Measurements from ENCODE around the gene MST1.
A peak's percentile ranks its signal among the peaks of the same experiment; 100 is the strongest.

The MST1 gene

DNA sequence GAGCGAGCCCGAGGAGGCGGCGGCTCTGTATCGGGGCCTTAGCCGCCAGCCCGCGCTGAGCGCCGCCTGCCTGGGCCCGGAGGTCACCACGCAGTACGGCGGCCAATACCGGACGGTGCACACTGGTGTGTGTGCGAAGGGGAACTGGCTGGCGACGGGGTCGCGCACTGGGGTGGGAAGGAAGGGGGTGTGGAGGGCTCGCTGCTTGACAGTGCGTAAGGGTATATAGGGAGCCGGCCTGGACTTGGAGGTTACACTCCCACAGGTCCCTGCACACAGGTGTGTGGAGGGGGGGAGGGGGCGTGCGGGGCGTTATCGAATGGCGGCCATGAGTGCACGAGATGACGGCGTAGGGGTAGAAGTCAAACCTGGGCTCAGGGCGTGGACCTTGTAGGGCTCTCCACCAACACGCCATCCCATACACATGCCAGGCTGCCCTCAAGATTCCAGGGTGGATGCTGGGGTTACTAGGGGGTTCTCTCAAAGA, 14.7 kb downstream of the MST1 start:
- peak; percentile 23 for DNase-seq (ENCODE audit: low read depth)

DNA sequence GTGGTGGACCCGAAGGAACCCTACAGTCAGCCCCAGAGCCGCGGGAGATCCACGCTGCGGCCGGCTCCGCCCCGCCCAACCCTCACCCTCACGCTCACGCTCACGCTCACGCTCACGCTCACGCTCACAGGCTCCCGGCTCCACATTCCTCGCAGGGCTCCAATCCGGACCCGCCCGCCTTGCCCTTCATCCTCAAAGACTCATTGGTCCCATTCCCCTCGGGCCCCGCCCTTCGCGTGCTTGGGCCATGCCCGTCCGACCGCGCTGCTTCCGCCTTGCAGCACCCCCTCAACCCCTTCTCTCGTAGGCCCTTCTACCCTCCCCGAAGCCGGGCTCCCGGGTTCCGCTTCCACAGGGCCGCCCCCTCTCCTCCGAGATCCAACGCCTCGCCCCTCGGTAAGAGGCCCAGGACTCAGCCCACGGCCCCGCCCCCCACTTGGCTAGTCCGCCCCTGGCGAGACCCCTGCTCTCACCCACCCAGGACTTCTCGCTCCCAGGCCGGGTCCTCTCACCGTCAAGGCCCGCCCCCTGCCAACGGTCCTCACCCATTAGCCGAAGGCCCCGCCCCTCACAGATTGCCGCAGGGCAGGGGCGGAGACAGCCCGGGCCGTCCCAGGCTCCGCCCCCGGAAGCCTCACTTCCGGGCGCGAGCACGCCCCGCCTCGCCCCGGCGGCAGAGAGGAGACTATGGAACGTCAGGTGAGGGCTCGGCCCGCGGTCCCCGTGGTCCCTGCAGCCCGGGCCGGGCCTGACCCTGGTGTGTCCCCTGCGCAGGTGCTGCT, 15.4 kb downstream of the MST1 start, which contains the start of gene APEH:
Gene APEH, plus strand, starts transcription at position 637 of the 782 bp plus-strand sequence. Its CDS starts 51 bp downstream, at position 688.
- DNase-seq (ENCODE audit: low read depth): peak; percentile 92

DNA sequence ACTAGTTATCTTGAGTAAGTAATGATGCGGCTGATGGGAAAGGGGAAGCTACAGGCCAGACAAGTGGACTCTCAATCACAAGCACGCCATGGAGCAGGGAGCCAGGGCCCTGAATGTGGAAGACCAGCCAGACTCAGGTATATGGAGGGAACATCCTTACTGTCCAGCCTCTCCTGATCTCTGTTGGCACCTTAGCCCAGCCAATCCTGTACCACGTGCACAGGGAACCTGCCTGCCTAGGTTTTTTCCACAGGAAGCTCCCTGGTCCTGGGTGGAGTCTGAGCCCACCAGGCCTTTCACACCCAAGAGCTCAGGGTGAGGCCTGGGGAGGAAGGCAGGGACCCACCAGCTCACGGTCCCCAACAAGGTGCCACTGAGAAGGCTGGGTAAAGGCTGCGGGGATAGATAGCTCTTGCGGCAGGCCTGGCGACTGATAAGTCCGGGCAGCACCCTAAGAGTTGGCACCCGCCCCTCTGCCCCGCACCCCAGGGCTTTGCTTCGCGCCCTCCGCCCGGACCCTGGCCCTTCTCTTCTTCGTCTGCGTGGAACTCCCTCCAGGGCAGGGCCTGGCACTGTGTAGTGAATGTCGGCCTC, 16.1 kb downstream of the MST1 start:
- peak; percentile 21 for DNase-seq (ENCODE audit: low read depth)

DNA sequence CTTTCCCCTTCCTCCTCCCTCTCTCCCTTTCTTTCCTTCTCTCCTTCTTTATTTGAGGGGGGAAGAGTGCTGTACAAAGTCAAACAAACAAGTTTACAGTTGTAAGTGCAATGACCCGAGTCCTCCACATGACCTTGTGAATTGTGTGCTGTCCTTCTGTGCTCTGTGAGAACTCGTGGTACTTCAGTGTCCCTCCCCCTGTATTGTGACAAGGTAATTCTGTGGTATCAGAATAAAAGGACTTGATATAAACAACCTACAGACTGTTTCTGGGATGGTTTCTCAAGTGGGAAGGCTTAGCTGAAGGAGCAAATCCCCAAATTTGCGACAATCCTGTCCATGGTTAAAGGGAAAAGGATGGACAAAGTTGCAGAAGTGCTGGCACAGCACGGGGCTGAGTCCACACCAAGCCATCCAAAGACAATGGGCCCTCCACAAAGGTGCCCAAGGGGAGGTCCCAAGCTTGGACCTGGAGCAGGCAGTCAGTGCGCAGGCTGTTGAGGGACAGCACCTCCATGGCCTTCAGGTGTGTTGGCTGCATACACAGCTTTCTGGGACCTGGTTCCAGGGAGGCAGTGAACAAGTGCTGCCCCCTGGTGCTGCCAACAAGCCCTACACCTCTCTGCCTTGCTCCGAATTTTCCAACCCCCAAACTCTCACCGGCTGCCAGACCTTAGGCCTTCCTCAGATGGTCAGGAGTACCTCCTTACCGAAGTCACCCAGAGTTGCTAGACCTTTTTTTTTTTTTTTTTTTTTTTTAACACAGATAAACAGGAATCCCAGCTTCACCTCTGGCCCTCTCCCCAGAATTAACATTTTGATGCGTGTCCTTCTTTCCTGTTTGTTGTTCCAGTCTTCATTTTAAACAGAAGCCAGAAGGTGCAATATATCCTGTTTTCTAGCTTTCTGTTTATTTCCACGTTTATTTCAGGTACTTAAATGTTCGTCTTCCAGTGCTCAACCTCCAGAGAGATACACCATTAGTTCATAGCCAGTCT, 17.7 kb downstream of the MST1 start:
- peak; percentile 39 for DNase-seq (ENCODE audit: low read depth)

DNA sequence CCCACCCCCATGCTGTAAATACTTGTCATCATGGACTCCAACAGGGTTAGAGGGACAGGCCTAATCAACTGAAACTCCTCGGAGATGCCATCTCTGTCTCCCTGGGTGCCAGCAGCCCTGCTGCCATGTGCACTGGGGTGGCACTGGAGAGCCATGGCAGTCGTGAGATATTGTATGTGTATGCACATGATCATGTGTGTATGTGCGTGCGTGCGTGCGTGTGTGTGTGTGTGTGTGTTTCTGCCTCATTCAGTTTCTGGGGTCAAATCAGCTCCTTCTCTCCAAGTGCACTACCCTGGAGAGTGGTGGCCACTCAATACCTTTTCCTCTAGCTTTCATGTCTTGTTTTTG, 18.4 kb downstream of the MST1 start:
- DNase-seq (ENCODE audit: low read depth): no peak

DNA sequence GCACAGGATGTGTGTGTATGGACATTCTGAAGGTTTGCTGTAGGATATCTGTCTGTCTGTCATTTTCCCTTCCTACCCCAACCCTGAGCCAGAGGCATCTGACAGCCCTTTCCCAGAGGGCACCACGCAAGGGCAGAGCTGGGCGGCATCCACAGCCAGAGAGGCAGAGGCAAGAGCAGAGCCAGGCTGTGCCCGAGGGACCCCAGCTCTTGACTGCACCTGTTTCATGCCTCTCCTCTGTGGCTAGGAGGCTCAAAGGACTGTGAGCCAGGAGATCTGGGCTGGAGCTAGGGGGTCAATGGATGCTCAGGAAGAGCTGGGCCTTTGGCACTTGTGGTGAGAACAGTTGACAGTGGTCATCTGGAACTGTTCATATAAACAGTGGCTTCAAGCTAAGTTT, 19.9 kb downstream of the MST1 start:
- no peak for DNase-seq (ENCODE audit: low read depth)

DNA sequence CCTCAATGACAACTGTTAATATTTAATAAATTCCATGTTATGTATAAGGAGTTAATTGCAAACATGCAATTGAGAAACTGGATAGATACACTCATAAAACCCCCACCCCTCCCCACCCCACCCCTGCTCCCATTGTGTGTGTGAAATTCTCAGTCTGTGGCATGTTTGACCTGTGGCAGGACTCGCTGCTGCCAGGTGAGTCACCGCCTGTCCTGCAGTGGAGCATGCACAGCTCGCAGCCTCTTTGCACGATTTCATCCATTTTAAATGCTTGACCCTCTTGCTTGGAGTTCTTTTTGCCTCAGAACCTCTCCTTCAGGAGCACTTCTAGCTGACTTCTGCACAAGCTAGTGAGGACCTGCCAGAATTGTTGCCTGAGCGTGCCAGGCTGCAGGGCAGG, 20.4 kb downstream of the MST1 start:
- no peak for DNase-seq (ENCODE audit: low read depth)

DNA sequence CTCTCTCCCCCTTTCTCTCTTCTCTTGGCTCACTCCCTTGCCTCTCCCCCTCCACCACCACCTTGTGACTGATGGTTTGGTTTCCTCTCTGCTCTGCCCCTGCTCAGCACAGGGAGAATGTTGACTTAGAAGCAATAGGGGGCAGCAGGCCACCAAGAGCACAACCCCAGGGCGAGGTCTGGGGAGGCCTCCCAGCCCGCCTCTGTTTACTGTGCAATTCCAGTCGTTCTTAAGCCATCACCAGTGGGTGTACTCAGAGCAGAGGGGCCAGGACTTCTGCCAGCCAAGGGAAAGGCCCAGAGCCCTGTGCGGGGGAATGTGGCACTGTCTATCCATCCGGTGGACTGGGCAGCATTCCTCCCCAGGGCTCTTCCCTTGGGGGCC, 20.9 kb downstream of the MST1 start:
- DNase-seq (ENCODE audit: low read depth): no peak

DNA sequence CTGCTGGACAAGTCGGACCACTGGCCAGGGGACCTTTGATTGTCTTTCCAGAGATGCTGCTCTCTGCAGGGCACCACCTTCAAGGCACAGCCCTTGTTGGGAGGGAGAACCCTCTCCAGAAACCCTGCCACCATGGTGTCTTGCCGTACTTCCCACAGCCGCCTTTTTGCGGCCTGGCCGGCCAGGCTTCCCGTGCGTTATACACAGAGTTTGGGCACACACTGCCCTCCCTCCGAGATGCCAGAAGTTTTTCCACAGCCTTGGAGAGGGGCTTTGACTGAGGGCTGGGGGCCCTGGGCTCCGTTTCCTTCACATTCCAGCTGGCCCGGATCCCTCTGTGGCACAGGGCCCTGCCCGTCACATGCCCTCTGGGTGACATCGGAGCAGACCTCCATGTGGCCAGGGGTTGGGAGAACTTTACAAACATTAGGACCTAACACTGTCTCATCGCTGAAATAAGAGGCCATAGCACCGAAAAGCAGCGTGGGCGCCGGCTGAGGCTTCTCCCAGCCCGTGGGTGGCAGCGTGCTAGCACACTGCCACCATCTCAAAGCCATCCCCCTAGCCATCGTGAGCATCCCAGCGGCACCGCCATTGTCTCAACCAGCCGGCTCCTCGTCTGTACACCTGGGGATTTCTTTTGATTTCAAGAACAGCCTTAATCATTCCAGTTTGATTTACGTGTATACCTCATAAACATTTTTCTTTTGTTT, 21.4 kb downstream of the MST1 start:
- DNase-seq (ENCODE audit: low read depth): no peak

DNA sequence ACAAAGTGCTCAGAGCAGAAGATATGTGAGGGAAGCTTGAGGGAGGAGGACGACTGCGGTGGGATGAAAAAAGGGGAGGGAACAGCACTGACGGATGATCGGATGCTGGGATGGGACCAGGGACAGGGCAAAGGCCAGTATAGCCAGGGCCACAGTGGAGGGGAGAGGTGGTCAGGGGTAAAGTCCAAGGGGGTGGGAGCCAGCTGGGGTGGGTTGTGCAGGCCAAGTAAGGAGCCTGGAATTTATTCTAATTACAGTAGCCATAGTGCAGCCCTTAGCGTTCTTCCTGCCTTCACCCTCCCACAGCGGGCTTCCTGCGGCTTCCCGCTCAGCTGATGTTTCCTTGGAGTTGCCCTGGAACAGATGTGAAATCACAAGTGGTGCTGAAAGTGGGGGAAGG, 22.7 kb downstream of the MST1 start:
- no peak for DNase-seq (ENCODE audit: low read depth)

DNA sequence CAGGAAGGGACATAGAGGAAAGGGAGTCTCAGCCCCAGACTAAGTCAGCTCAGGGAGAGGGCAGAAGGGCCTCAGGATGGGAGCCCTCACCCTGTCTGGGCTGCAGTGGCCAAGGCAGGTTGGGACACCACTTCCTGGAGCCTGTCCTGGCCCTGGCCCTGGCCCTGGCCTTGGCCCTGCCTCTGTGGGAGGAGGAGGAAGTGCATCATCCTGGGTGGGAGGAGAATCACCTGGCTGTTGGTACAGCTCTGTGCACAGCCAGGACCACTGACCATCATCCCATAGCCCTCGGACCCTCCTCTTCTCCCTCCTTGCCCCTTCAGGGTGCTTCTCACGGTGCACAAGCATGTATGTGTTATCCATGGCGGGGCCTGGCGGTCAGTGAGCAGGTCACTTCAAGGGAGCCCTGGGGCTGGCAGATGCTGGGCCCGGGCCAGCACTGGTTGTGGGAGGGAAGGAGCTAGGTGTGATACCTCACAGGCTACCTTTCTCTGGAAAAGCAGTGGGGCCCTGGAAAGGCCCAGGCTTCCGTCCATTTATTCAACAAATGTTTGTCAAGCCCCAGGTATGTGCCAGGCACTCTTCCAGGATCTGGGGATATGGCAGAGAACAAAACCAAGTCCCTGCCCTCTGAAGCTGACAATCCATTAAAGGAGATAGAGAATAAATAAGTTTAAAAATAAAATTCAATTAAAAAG, 23.3 kb downstream of the MST1 start:
- no peak for DNase-seq (ENCODE audit: low read depth)

DNA sequence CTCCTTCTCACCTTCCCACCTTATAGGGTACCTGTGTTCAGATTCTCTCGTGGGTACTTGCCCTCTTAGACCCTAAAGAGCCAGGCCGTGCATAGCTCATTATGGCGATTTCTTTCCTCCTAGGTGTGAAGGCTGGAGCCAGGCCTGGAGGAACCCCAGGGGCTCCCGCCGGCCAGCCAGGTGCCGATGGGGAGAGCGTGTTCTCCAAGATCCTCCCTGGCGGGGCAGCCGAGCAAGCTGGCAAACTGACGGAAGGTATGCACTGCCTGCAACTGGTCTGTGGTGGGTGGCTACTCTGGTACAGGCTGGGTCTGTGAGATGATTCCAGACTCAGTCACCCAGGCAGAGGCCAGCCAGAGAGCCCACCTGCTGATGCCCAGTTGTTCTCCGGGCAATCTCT, 25.0 kb downstream of the MST1 start:
- DNase-seq (ENCODE audit: low read depth): no peak

DNA sequence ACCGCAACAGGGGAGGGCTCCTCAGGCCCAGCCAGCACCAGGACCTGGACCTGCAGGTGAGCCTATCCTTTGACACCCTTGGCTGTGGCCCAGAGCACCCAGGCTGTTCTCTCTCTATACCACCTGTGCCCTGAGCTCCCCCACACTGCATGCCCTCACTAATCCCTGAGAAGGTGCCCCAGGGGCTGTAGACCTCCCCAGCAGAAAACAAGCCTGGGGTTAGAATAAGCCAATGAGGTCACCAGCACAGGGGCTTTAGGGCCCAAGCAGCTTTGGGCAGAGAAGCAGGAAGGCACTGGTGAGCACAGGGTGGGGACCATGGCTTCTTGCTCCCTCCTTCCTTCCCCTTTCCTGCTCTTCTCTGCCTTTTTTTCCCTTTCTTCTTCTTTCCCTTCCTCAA, 25.4 kb downstream of the MST1 start:
- no peak for DNase-seq (ENCODE audit: low read depth)

DNA sequence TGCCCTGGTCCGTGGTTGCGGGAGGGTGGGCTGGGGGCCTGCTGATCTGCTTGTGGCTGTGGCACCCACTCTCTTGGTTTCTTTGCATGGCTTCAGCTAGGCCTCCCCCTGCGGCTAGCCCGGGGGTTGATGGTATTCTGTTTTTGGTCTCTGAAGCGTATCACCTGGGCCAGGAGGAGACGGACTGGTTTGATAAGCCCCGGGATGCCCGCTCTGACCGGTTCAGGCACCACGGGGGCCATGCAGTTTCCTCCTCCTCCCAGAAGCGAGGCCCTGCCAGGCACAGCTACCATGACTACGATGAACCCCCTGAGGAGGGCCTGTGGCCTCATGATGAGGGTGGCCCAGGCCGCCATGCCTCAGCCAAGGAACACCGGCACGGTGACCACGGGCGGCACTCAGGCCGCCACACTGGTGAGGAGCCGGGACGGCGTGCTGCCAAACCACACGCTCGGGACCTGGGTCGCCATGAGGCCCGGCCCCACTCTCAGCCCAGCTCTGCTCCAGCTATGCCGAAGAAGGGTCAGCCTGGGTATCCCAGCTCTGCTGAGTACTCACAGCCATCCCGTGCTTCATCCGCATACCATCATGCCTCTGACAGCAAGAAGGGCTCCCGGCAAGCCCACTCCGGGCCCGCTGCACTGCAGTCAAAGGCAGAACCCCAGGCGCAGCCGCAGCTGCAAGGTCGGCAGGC, 26.4 kb downstream of the MST1 start:
- DNase-seq (ENCODE audit: low read depth): no peak

DNA sequence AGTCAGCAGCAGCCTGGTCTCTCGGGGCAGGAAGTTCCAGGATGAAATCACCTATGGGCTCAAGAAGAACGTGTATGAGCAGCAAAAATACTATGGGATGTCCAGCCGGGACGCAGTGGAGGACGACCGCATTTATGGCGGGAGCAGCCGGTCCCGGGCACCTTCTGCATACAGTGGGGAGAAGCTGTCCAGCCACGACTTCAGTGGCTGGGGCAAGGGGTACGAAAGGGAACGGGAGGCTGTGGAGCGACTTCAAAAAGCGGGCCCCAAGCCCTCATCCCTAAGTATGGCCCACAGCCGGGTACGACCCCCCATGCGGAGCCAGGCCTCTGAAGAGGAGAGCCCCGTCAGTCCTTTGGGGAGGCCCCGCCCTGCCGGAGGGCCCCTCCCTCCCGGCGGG, 27.3 kb downstream of the MST1 start:
- DNase-seq (ENCODE audit: low read depth): no peak

DNA sequence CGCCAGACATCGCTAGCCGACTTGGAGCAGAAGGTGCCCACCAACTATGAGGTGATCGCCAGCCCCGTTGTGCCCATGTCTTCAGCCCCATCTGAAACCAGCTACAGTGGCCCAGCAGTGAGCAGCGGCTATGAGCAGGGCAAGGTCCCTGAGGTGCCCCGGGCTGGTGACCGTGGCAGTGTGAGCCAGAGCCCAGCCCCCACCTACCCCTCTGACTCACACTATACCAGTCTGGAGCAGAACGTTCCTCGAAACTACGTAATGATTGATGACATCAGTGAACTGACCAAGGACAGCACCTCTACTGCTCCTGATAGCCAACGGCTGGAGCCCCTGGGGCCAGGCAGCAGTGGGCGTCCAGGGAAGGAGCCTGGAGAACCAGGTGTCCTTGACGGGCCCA, 28.0 kb downstream of the MST1 start:
- DNase-seq (ENCODE audit: low read depth): no peak

DNA sequence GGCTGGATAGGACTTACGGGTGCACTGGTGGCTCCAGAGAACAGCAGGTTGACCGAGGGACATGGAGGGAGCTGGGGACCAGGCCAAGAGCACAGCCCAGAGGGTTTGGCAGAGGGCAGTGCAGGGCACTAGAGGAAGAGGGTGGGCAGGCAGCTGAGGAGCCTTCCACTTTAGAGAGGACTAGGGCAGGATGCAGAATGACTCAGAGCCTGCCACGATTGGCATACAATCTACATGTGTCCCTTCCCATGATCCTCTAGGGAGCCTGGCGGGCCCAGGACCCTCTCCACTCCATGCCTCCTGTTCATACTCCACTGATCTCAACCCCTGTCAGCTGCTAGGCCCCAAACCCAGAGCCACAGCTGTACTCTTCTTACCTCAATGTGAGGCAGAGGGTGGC, 29.5 kb downstream of the MST1 start:
- DNase-seq (ENCODE audit: low read depth): no peak

DNA sequence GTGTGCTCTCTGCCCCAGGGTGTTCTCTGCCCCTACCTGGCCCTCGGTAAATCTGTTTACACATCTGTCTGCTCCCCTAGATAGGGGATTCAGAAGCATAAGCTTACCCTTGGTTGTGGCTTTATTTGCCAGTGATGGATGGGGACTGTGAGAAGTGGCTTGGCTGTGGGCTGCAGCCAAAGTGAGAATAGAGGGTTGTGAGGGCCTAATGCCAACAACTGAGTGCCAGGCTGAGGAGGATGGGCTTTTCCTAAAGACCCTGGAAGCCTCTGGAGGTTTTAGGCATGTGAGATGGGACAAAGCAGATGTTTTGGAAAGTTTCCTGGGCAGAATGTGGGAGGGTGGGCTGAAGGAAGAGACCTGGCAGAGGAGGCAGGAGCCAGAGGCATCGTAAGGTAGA, 30.6 kb downstream of the MST1 start:
- no peak for DNase-seq (ENCODE audit: low read depth)

DNA sequence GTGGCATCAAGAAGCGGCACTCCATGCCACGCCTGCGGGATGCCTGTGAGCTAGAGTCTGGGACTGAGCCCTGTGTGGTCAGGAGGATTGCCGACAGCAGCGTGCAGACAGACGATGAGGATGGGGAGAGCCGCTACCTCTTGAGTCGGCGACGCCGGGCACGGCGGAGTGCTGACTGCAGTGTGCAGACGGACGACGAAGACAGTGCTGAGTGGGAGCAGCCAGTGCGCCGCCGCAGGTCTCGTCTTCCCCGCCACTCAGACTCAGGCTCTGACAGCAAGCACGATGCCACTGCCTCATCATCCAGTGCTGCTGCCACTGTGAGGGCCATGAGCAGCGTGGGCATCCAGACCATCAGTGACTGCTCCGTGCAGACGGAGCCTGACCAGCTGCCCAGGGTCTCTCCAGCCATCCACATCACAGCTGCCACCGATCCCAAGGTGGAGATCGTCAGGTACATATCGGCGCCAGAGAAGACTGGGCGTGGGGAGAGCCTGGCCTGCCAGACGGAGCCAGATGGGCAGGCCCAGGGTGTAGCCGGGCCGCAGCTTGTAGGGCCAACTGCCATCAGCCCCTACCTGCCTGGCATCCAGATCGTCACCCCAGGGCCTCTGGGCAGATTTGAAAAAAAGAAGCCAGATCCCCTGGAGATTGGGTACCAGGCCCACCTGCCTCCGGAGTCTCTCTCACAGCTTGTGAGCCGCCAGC, 31.9 kb downstream of the MST1 start:
- DNase-seq (ENCODE audit: low read depth): no peak

DNA sequence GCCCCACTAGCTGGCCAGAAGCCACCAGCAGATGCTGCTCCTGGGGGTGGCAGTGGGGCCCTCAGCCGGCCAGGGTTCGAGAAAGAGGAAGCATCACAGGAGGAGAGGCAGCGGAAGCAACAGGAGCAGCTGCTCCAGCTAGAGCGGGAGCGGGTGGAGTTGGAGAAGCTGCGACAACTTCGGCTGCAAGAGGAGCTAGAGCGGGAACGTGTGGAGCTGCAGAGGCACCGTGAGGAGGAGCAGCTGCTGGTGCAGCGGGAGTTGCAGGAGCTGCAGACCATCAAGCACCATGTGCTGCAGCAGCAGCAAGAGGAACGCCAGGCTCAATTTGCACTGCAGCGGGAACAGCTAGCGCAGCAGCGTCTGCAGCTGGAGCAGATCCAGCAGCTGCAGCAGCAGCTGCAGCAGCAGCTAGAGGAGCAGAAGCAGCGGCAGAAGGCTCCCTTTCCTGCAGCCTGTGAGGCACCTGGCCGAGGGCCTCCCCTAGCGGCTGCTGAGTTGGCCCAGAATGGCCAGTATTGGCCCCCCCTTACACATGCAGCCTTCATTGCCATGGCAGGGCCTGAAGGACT, 32.6 kb downstream of the MST1 start:
- no peak for DNase-seq (ENCODE audit: low read depth)

Measured in stimulated activated CD8-positive, alpha-beta memory T cell treated with anti-CD3 and anti-CD28 coated beads, Interleukin-15, amount 100 ng/mL, for 24 hours (primary cell).